D341Med (cell line): ENCODE data around the gene POLN.

Experiments
- DNase-seq: peaks from one replicate; pipeline ENCODE4 v3.0.0; 2012; ENCODE audit warnings: low spot score

POLN gene

GRCh38 chr4:2070421-2071251 lies 171.3 kb downstream of the POLN start:
- DNase-seq = peak; percentile 48

- DNase-seq = peak; percentile 43
Observed at GRCh38 chr4:2069986-2070385, 171.9 kb downstream of the POLN start.

- peak; percentile 39 for DNase-seq
Observed at GRCh38 chr4:2069161-2069971, 172.6 kb downstream of the POLN start.

- DNase-seq = no peak
Observed at GRCh38 chr4:2068566-2068965, 173.4 kb downstream of the POLN start.

GRCh38 chr4:2068198-2068470 lies 173.8 kb downstream of the POLN start:
- peak; percentile 9 for DNase-seq

GRCh38 chr4:2067446-2068197 lies 174.3 kb downstream of the POLN start:
- DNase-seq = peak; percentile 44

- DNase-seq = no peak
Observed at GRCh38 chr4:2066571-2067445, 175.1 kb downstream of the POLN start.

GRCh38 chr4:2066011-2066551 lies 175.8 kb downstream of the POLN start:
- DNase-seq = peak; percentile 44

- peak; percentile 34 for DNase-seq
Observed at GRCh38 chr4:2065106-2065930, 176.6 kb downstream of the POLN start.

- DNase-seq = peak; percentile 43
Observed at GRCh38 chr4:2064276-2064991, 177.5 kb downstream of the POLN start.

GRCh38 chr4:2063557-2064275 lies 178.2 kb downstream of the POLN start:
- DNase-seq = peak; percentile 27

GRCh38 chr4:2062808-2063524 lies 179.0 kb downstream of the POLN start:
- no peak for DNase-seq

- DNase-seq = no peak
Observed at GRCh38 chr4:2062168-2062807, 179.6 kb downstream of the POLN start.

GRCh38 chr4:2061186-2062131 lies 180.5 kb downstream of the POLN start:
- peak; percentile 33 for DNase-seq

GRCh38 chr4:2060611-2061185 lies 181.2 kb downstream of the POLN start:
- DNase-seq = peak; percentile 50
